Erythroblast (primary cell): ENCODE measurements around the gene PCSK1N.

Source experiments
- DNase-seq, 2 experiments: peaks; one replicate each; lab custom pipeline; 2025; lab: John Stamatoyannopoulos, UW
- GATA1 ChIP-seq: IDR thresholded peaks from 2 replicates; pipeline ENCODE4 v1.6.1; 2011; ENCODE audit warnings: low read depth, mild to moderate bottlenecking, control low read depth, low read length, moderate library complexity
- POLR2A ChIP-seq: IDR thresholded peaks from 2 replicates; pipeline ENCODE4 v1.6.1; 2011; ENCODE audit warnings: mild to moderate bottlenecking, low read length

Gene PCSK1N

GRCh38 chrX:48813644-48814043, 21.8 kb downstream of the PCSK1N start:
- no peak for DNase-seq
- no peak for TF ChIP-seq POLR2A
- TF ChIP-seq GATA1 = no peak

- no peak for TF ChIP-seq POLR2A
- TF ChIP-seq GATA1 = no peak
- no peak for DNase-seq
Observed at GRCh38 chrX:48806081-48806480, 29.3 kb downstream of the PCSK1N start.

- TF ChIP-seq GATA1 (no peak), POLR2A (no peak)
- DNase-seq = no peak
Observed at GRCh38 chrX:48802905-48803200, 32.6 kb downstream of the PCSK1N start.

- peak; percentile 67 for TF ChIP-seq POLR2A
- TF ChIP-seq GATA1 = no peak
- DNase-seq = peak; percentile 89 to 90
Observed at GRCh38 chrX:48802089-48802904, 33.1 kb downstream of the PCSK1N start.

GRCh38 chrX:48801280-48802088, 33.9 kb downstream of the PCSK1N start, which contains the start of gene HDAC6:
TSS of gene HDAC6 (plus strand) at chrX:48802067. CDS start at chrX:48802693, 626 bp downstream.
- TF ChIP-seq GATA1 = no peak
- TF ChIP-seq POLR2A = peak; percentile 35
- peak; percentile 99 for DNase-seq

DNA sequence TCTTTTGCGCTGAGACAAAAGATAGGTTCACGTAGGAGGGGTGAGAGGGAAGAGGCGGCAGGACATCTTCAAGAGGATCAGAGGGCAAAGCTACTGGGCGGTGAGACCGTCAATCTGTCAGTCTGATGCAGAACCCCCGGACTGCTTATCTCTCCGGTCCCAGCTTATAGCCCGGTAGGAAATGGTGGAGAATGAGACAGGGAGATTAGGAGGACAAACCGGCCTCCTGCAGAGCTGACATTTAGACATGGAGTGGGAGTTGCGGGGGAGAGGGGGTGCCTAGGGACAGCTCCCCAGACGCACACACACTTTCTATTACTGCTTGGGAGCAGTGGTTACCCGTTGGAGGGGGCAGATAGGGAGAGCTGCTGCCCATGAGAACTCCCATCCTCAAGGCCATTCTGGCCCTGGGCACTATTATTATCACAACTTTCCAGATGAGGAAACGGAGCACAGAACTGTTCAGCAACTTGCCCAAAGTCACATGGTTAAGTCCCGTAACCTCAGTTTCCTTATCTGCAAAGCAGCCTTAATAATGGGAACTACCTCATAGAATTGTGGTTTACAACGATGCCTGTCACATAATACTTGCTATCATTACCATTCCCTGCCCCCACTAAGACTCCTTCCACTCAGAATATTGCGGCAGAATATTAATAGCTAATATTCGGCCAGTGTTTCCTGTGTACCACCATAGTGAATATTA, 34.7 kb downstream of the PCSK1N start:
- DNase-seq = peak; percentile 88 to 95
- TF ChIP-seq GATA1 (no peak), POLR2A (peak; percentile 51)

- no peak for DNase-seq
- TF ChIP-seq POLR2A = no peak
- no peak for TF ChIP-seq GATA1
Observed at GRCh38 chrX:48798318-48798717, 37.1 kb downstream of the PCSK1N start.

- DNase-seq = peak; percentile 56 to 66
Observed at GRCh38 chrX:48794911-48795515, 40.4 kb downstream of the PCSK1N start.

GRCh38 chrX:48794340-48794910, 41.0 kb downstream of the PCSK1N start:
- TF ChIP-seq GATA1 (no peak), POLR2A (peak; percentile 46)
- peak; percentile 78 to 92 for DNase-seq

More at GRCh38 chrX:48794911-48795515, 40.4 kb downstream of the PCSK1N start:
- TF ChIP-seq POLR2A (peak; percentile 15), GATA1 (no peak)

- TF ChIP-seq POLR2A = no peak
- TF ChIP-seq GATA1 = no peak
- no peak for DNase-seq
Observed at GRCh38 chrX:48793935-48794334, 41.5 kb downstream of the PCSK1N start.

GRCh38 chrX:48792219-48792618, 43.2 kb downstream of the PCSK1N start:
- TF ChIP-seq POLR2A (no peak), GATA1 (no peak)
- DNase-seq = no peak

DNA sequence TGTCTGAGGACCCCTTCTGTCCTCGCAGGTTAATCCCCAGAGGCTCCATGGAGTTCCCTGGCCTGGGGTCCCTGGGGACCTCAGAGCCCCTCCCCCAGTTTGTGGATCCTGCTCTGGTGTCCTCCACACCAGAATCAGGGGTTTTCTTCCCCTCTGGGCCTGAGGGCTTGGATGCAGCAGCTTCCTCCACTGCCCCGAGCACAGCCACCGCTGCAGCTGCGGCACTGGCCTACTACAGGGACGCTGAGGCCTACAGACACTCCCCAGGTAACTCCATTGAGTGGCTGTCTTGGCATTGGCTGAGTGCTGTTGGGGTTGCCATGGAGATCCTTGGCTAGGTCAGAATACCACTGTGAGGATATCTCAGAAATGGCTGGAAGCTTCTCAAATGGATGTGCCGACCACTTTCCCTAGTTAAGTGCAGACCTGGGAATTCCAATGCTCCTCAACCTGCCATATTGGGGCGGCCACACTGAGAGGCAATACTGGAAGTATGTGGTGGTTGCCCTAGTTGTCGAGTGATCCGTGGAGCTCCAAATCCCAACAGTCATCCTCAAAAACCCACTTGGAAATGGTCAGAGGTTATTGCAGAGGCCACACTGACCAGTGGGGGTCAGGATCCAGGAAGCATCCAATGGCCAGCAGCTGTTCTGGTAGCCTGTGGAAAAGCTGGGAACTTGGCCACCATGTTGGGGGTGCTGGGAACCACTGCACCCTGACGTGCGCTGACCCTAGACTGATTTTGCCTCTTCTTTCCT, 44.2 kb downstream of the PCSK1N start:
- no peak for DNase-seq
- no peak for TF ChIP-seq POLR2A
- TF ChIP-seq GATA1 = no peak
